HG03159 (cell line): ENCODE results near the gene COL1A2.

Experiments used
- ATAC-seq: cut with Tn5 transposase; IDR thresholded peaks from one replicate; pipeline ENCODE4 v1.9.1; 2021; ENCODE audit warnings: mild to moderate bottlenecking, moderate library complexity; ENCODE audit not compliant: unreplicated experiment

COL1A2 gene

GRCh38 chr7:94409200-94409948, 14.7 kb downstream of the COL1A2 start:
- ATAC-seq: no peak

GRCh38 chr7:94410413-94411187, 15.9 kb downstream of the COL1A2 start:
- no peak for ATAC-seq

- no peak for ATAC-seq
Measured at GRCh38 chr7:94411188-94411466, 16.4 kb downstream of the COL1A2 start.

- ATAC-seq: no peak
Measured at GRCh38 chr7:94412762-94413322, 18.1 kb downstream of the COL1A2 start.

GRCh38 chr7:94414481-94414880, 19.8 kb downstream of the COL1A2 start:
- no peak for ATAC-seq

GRCh38 chr7:94414980-94415379, 20.3 kb downstream of the COL1A2 start:
- ATAC-seq: no peak

GRCh38 chr7:94417306-94417705, 22.6 kb downstream of the COL1A2 start:
- no peak for ATAC-seq

- ATAC-seq: no peak
Measured at GRCh38 chr7:94417901-94418300, 23.2 kb downstream of the COL1A2 start.

GRCh38 chr7:94418851-94419250, 24.2 kb downstream of the COL1A2 start:
- no peak for ATAC-seq

GRCh38 chr7:94420328-94420727, 25.6 kb downstream of the COL1A2 start:
- no peak for ATAC-seq

GRCh38 chr7:94421681-94422080, 27.0 kb downstream of the COL1A2 start:
- ATAC-seq: no peak

GRCh38 chr7:94422136-94422535, 27.4 kb downstream of the COL1A2 start:
- ATAC-seq: no peak

- no peak for ATAC-seq
Measured at GRCh38 chr7:94422827-94423460, 28.2 kb downstream of the COL1A2 start.

GRCh38 chr7:94423863-94424735, 29.4 kb downstream of the COL1A2 start:
- ATAC-seq: no peak

- ATAC-seq: no peak
Measured at GRCh38 chr7:94425546-94425945, 30.9 kb downstream of the COL1A2 start.

GRCh38 chr7:94426980-94427875, 32.5 kb downstream of the COL1A2 start:
- no peak for ATAC-seq

GRCh38 chr7:94429153-94429552, 34.5 kb downstream of the COL1A2 start:
- ATAC-seq: no peak

- no peak for ATAC-seq
Measured at GRCh38 chr7:94431176-94431575, 36.5 kb downstream of the COL1A2 start.

- no peak for ATAC-seq
Measured at GRCh38 chr7:94431619-94432280, 37.1 kb downstream of the COL1A2 start.
